Medulla oblongata (tissue), 1 donor: ENCODE measurements around the gene ARID2.

Experiments
- DNase-seq: peaks from one replicate; pipeline ENCODE4 v3.0.0-alpha.2; 2015; ENCODE audit errors: extremely low spot score

Gene ARID2

GRCh38 chr12:45928309-45928708 lies 198.8 kb downstream of the ARID2 start:
- DNase-seq: no peak

- no peak for DNase-seq
Measured at GRCh38 chr12:45930369-45930768, 200.9 kb downstream of the ARID2 start.

GRCh38 chr12:45933504-45933903 lies 204.0 kb downstream of the ARID2 start:
- DNase-seq: no peak

- DNase-seq: peak; percentile 39
Measured at GRCh38 chr12:45934956-45935355, 205.4 kb downstream of the ARID2 start.

- DNase-seq: no peak
Measured at GRCh38 chr12:45938566-45938965, 209.1 kb downstream of the ARID2 start.

GRCh38 chr12:45939759-45940158 lies 210.3 kb downstream of the ARID2 start:
- DNase-seq: no peak

GRCh38 chr12:45944771-45945170 lies 215.3 kb downstream of the ARID2 start:
- no peak for DNase-seq

- no peak for DNase-seq
Measured at GRCh38 chr12:45946435-45946834, 216.9 kb downstream of the ARID2 start.

GRCh38 chr12:45948546-45948945 lies 219.0 kb downstream of the ARID2 start:
- DNase-seq: no peak
